ENCODE data around the gene MT2A. TPM values are rescaled to one million over a fixed set of nuclear protein-coding genes. Genes with fewer than 3 reads are reported as not detected.

MT2A gene
- total and polyA plus RNA-seq, 2 donors (not counting 1 experiment from before 2014, with no cell fraction given): 3.1 to 14.4 TPM

DNA sequence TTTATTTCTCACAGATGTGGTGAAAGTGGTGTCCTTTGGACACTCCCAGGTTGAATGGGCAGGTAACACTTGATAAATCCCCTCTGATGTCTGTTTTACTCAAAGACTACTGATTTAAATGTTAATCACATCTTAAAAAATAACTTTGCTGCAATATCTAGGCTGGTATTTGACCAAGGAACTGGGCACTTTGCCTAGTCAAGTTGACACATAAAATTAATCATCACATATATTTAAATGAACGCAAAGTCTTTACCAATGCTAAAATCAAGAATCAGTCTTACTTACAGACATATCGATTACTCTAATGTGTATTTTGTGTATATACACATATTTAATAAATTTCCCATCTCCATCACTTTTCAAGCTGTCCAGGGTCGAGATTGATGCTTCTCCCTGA, 7.0 kb downstream of the MT2A start:
- DNase-seq (no peak), ATAC-seq (ENCODE audit: low read depth) (no peak)
- H3K4me1 Mint-ChIP-seq: peaks cover 21% of the 10 kb centered on the region
- Histone ChIP-seq H3K4me2 (replicated peaks; ENCODE audit: low read depth, low read length, poor library complexity, severe bottlenecking) (no peak overlapping the region), H3K27me3 (replicated peaks in 1 of 4; ENCODE audit: control extremely low read depth in 1 of 4, control insufficient read depth in 3 of 4, insufficient read depth in 4 of 4, low read length in 3 of 4) (peaks cover 0 to 33% (median 17%) of the 10 kb centered on the region in 4 experiments), H3K9me3 (ENCODE audit: control extremely low read depth in 1 of 3, control insufficient read depth in 2 of 3, insufficient read depth in 1 of 3, low read length in 2 of 3) (no peaks in the 10 kb centered on the region), H3K4me1 (ENCODE audit: control insufficient read depth in 2 of 2, insufficient read depth in 2 of 2, low read length in 2 of 2) (peaks cover 15 to 18% of the 10 kb centered on the region in 2 donors), H3K27ac (ENCODE audit: low read length in 2 of 2) (no peak overlapping the region), H2AFZ (ENCODE audit: insufficient read depth, low read depth, low read length, poor library complexity, severe bottlenecking) (no peak overlapping the region), H3K36me3 (replicated peaks in 1 of 2; ENCODE audit: control extremely low read depth in 1 of 2, control insufficient read depth in 1 of 2, extremely low read depth in 1 of 2, insufficient read depth in 2 of 2, low read length in 1 of 2) (no peaks in the 10 kb centered on the region), H3K4me3 (ENCODE audit: control extremely low read depth in 1 of 5, extremely low read depth in 1 of 5, insufficient read depth in 1 of 5, low read depth in 2 of 5, low read length in 4 of 5) (no peak overlapping the region), H3K79me2 (ENCODE audit: control insufficient read depth, insufficient read depth, low read length) (no peaks in the 10 kb centered on the region), H4K20me1 (ENCODE audit: control insufficient read depth, insufficient read depth, low read length, poor library complexity, severe bottlenecking) (no peaks in the 10 kb centered on the region), H3K9ac (ENCODE audit: low read length) (no peak overlapping the region)
- POLR2A ChIA-PET: no interaction called here
- CTCF ChIA-PET: interaction anchor here (0.6 kb wide), 1 partner anchor 101 kb away, joined by 3 read pairs; no protein-coding TSS in a partner anchor
- no peak overlapping the region for H3K4me3 Mint-ChIP-seq
- no peak overlapping the region for H3K27ac Mint-ChIP-seq
- TF ChIP-seq, protein P1, sequence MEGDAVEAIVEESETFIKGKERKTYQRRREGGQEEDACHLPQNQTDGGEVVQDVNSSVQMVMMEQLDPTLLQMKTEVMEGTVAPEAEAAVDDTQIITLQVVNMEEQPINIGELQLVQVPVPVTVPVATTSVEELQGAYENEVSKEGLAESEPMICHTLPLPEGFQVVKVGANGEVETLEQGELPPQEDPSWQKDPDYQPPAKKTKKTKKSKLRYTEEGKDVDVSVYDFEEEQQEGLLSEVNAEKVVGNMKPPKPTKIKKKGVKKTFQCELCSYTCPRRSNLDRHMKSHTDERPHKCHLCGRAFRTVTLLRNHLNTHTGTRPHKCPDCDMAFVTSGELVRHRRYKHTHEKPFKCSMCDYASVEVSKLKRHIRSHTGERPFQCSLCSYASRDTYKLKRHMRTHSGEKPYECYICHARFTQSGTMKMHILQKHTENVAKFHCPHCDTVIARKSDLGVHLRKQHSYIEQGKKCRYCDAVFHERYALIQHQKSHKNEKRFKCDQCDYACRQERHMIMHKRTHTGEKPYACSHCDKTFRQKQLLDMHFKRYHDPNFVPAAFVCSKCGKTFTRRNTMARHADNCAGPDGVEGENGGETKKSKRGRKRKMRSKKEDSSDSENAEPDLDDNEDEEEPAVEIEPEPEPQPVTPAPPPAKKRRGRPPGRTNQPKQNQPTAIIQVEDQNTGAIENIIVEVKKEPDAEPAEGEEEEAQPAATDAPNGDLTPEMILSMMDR (IDR thresholded peaks at IDR 0.05): no peak
- no peak for TF ChIP-seq EZH2 (IDR thresholded peaks at IDR 0.05; ENCODE audit: borderline replicate concordance, insufficient read depth, low read depth, low read length, poor library complexity, severe bottlenecking)
- H3K27me3 Mint-ChIP-seq: peaks cover 34% of the 10 kb centered on the region
- intact Hi-C loops (cut with micrococcal nuclease): no loop called here
- no peaks in the 10 kb centered on the region for H3K9me3 Mint-ChIP-seq (ENCODE audit: insufficient read depth)
- 83% methylated on average over 1 of the region's 3 CpGs for whole genome bisulfite sequencing (ENCODE audit: insufficient coverage)

DNA sequence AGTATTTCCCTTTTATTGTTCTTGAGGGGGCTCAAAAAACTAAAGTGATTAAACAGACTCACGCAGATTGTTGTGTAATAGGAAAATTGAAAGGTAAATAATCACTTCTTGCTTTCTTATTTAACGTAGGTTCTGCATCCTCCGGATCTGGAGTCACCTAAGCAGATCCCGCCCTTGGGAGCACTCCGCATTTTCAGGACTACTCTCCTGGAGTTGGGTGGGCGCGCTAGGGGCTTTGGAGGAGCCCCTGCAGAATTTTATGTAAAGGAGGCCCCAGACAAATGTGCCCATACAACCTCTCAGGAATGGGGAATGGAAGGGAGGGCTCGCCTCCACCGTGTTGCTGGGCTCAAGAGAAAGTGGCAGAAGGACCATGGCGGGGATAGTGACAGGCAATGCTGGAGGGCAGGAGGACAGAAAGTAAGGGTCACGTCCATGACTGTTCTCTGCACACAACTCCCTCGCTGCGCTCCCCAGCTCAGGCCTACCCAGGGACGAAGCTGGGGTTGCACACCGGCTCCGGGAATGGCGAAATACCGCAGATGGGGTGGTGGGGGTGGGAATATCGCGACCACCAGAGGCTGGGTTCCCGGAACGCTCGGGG, 8.3 kb downstream of the MT2A start:
- Histone ChIP-seq H3K9ac (ENCODE audit: low read length) (peak overlapping the region; percentile 23), H2AFZ (ENCODE audit: insufficient read depth, low read depth, low read length, poor library complexity, severe bottlenecking) (no peak overlapping the region), H3K4me1 (ENCODE audit: control insufficient read depth in 2 of 2, insufficient read depth in 2 of 2, low read length in 2 of 2) (peaks cover 10% of the 10 kb centered on the region in 2 donors), H4K20me1 (ENCODE audit: control insufficient read depth, insufficient read depth, low read length, poor library complexity, severe bottlenecking) (no peaks in the 10 kb centered on the region), H3K4me2 (replicated peaks; ENCODE audit: low read depth, low read length, poor library complexity, severe bottlenecking) (peak overlapping the region; percentile 70), H3K36me3 (replicated peaks in 1 of 2; ENCODE audit: control extremely low read depth in 1 of 2, control insufficient read depth in 1 of 2, extremely low read depth in 1 of 2, insufficient read depth in 2 of 2, low read length in 1 of 2) (no peaks in the 10 kb centered on the region), H3K27me3 (replicated peaks in 1 of 4; ENCODE audit: control extremely low read depth in 1 of 4, control insufficient read depth in 3 of 4, insufficient read depth in 4 of 4, low read length in 3 of 4) (peaks cover 0 to 33% (median 17%) of the 10 kb centered on the region in 4 experiments), H3K4me3 (ENCODE audit: control extremely low read depth in 1 of 5, extremely low read depth in 1 of 5, insufficient read depth in 1 of 5, low read depth in 2 of 5, low read length in 4 of 5) (peak overlapping the region in 1 of 5 experiments; percentile 30), H3K79me2 (ENCODE audit: control insufficient read depth, insufficient read depth, low read length) (no peaks in the 10 kb centered on the region), H3K9me3 (ENCODE audit: control extremely low read depth in 1 of 3, control insufficient read depth in 2 of 3, insufficient read depth in 1 of 3, low read length in 2 of 3) (no peaks in the 10 kb centered on the region), H3K27ac (ENCODE audit: low read length in 2 of 2) (no peak overlapping the region)
- no peaks in the 10 kb centered on the region for H3K9me3 Mint-ChIP-seq (ENCODE audit: insufficient read depth)
- DNase-seq (no peak), ATAC-seq (ENCODE audit: low read depth) (no peak)
- H3K27ac Mint-ChIP-seq: no peak overlapping the region
- TF ChIP-seq EZH2 (IDR thresholded peaks at IDR 0.05; ENCODE audit: borderline replicate concordance, insufficient read depth, low read depth, low read length, poor library complexity, severe bottlenecking): no peak
- TF ChIP-seq, protein P1 (IDR thresholded peaks at IDR 0.05): no peak
- peak overlapping the region; percentile 9 for H3K4me3 Mint-ChIP-seq
- ChIA-PET POLR2A (interaction anchor here (0.7 kb wide), 1 partner anchor 425 kb away, joined by 7 read pairs; no protein-coding TSS in a partner anchor), CTCF (interaction anchor here (1.4 kb wide), 1 partner anchor 16 kb away, joined by 6 read pairs; no protein-coding TSS in a partner anchor)
- 52% methylated on average over 22 of the region's 23 CpGs for WGBS (ENCODE audit: insufficient coverage)
- intact Hi-C loops (cut with micrococcal nuclease): no loop called here
- H3K4me1 Mint-ChIP-seq: peaks cover 10% of the 10 kb centered on the region
- peaks cover 36% of the 10 kb centered on the region for H3K27me3 Mint-ChIP-seq
